Upper lobe of left lung (tissue), 4 donors: ENCODE results near the gene RBM15.

Source experiments
- POLR2A ChIP-seq, 4 donors: fragments of 450-650 bp; IDR thresholded peaks; one replicate each; pipeline ENCODE4 v1.5.1; 2016 to 2017; ENCODE audit warnings: antibody characterized with exemption in 4 of 4, mild to moderate bottlenecking in 2 of 4
- TF ChIP-seq, protein P1 (sequence below), 6 experiments: fragments of 450-650 bp in 4 of 6; fragments of 200-600 bp in 2 of 6; sonication (generic) in 2 of 6; IDR thresholded peaks; one replicate each; pipeline ENCODE4 v1.5.1; 2016 to 2019; ENCODE audit warnings: antibody characterized with exemption in 6 of 6

DNA sequence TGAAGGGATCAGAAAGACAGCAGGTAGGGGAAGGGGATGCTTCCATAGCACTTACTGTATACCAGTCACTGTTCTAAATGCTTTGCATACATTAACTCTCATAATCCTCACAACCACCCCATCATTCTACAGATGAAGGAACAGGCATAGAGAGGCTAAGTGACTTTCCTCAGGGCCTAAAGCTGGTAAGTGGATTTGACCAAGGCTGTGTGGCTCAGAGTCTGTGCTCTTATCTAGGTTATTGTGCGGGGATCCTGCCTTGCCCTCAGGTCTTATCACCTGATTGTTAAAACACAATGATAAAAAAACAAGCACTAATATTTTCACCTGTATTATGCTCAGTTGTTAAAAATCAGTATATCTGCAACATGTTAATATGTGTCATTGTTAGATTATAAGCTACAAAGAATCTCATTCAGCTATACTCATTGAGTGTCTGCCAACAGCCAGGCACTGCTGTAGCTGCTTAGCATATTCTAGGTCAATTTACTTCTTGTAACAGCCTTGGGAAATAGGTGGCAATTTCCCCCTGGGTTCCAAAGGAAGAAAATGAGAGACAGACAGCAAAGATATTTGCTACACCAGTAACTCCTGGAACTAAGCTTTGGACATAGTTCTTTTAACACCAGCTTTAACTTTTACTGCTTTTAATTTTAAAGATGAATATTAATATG lies 38.6 kb upstream of the RBM15 start:
- TF ChIP-seq, protein P1, sequence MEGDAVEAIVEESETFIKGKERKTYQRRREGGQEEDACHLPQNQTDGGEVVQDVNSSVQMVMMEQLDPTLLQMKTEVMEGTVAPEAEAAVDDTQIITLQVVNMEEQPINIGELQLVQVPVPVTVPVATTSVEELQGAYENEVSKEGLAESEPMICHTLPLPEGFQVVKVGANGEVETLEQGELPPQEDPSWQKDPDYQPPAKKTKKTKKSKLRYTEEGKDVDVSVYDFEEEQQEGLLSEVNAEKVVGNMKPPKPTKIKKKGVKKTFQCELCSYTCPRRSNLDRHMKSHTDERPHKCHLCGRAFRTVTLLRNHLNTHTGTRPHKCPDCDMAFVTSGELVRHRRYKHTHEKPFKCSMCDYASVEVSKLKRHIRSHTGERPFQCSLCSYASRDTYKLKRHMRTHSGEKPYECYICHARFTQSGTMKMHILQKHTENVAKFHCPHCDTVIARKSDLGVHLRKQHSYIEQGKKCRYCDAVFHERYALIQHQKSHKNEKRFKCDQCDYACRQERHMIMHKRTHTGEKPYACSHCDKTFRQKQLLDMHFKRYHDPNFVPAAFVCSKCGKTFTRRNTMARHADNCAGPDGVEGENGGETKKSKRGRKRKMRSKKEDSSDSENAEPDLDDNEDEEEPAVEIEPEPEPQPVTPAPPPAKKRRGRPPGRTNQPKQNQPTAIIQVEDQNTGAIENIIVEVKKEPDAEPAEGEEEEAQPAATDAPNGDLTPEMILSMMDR (IDR thresholded peaks at IDR 0.05), result no peak
- no peak for TF ChIP-seq POLR2A (IDR thresholded peaks at IDR 0.05)
